Peyer's patch (tissue), 4 donors: ENCODE data around the gene ATP5F1E. TPM values are rescaled to one million over a fixed set of nuclear protein-coding genes. Genes with fewer than 3 reads are reported as not detected.

Experiments used
- DNase-seq, 3 donors: peaks; one replicate each; pipeline ENCODE4 v3.0.0-alpha.2; 2017 to 2019
- H3K27ac ChIP-seq, 4 donors: fragments of 200-600 bp; sonication (generic); one replicate each; pipeline ENCODE4 v1.5.1; 2016 to 2019
- H3K27me3 ChIP-seq, 2 donors: fragments of 200-600 bp; sonication (generic); one replicate each; pipeline ENCODE4 v1.5.1; 2019
- H3K36me3 ChIP-seq, 3 donors: fragments of 200-600 bp; sonication (generic); one replicate each; pipeline ENCODE4 v1.5.1; 2016 to 2019
- H3K4me1 ChIP-seq, 4 donors: fragments of 200-600 bp; sonication (generic); one replicate each; pipeline ENCODE4 v1.5.1; 2016 to 2019
- H3K4me3 ChIP-seq, 4 donors: fragments of 200-600 bp; sonication (generic); 1 replicate in 3 of 4; 2 replicates in 1 of 4; pipeline ENCODE4 v1.5.1; 2016 to 2019; ENCODE audit warnings: mild to moderate bottlenecking in 1 of 4
- H3K9me3 ChIP-seq, 4 donors: fragments of 200-600 bp; sonication (generic); one replicate each; pipeline ENCODE4 v1.5.1; 2016 to 2019; ENCODE audit warnings: mild to moderate bottlenecking in 1 of 4
- POLR2A ChIP-seq, 2 donors: fragments of 450-650 bp; IDR thresholded peaks; one replicate each; pipeline ENCODE4 v1.5.1; 2017; ENCODE audit warnings: antibody characterized with exemption in 2 of 2, mild to moderate bottlenecking in 2 of 2, moderate library complexity in 2 of 2
- total RNA-seq, 4 donors: library from RNA; depleted of rRNA; stranded (reverse); fragments of >200 nt; gene quantifications; one replicate each; pipeline ENCODE4 v1.1.0, GENCODE V29; 2016
- TF ChIP-seq, protein P1 (sequence below), 6 experiments: fragments of 450-650 bp in 4 of 6; fragments of 200-600 bp in 2 of 6; sonication (generic) in 1 of 6; IDR thresholded peaks; one replicate each; pipeline ENCODE4 v1.5.1; 2017 to 2019; ENCODE audit warnings: antibody characterized with exemption in 6 of 6, mild to moderate bottlenecking in 3 of 6, moderate library complexity in 1 of 6

ATP5F1E gene
- total RNA-seq, 4 donors from 2014 or later, result 20.6 to 34.0 (median 26.8) TPM

DNA sequence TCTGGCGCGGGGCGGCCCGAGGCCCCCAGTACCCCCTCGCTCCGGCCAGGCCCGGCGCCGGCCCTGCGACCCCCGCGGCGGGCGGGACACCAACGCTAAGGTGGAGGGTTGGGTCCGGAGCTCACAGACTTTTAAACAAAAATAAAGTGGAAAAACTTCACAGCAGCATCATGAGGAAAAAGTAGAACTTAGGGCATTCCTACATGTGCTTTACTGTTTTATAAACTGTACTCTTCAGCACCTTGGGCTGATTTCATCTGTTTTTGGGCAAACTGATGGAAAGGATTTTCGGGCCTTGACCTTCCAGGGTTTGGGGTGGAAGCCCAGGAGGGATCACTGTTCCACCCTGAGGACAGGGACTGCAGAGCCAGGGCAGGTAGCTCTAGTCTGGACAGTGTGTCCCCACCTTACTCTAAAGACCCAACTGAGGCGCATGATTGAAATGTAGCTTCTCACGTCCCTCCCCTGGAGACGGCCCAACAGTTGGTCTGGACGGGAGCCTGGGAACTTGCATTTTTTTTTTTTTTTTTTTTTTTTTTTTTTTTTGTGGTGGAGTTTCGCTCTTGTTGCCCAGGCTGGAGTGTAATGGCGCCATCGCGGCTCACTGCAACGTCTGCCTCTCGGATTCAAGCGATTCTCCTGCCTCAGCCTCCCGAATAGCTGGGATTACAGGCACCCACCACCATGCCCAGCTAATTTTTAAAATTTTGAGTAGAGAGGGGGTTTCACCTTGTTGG is 50.3 kb downstream of the ATP5F1E start:
- Histone ChIP-seq H3K9me3 (no peaks in the 10 kb centered on the region), H3K27ac (peak overlapping the region; percentile 80 to 94 (median 84)), H3K36me3 (peaks cover 0 to 8% (median 0%) of the 10 kb centered on the region in 3 donors), H3K4me1 (peaks cover 0 to 30% (median 4%) of the 10 kb centered on the region in 4 donors), H3K27me3 (no peaks in the 10 kb centered on the region), H3K4me3 (peak overlapping the region; percentile 64 to 97 (median 66))
- DNase-seq, result peak in 2 of 3 donors; percentile 17 to 48
- TF ChIP-seq, protein P1, sequence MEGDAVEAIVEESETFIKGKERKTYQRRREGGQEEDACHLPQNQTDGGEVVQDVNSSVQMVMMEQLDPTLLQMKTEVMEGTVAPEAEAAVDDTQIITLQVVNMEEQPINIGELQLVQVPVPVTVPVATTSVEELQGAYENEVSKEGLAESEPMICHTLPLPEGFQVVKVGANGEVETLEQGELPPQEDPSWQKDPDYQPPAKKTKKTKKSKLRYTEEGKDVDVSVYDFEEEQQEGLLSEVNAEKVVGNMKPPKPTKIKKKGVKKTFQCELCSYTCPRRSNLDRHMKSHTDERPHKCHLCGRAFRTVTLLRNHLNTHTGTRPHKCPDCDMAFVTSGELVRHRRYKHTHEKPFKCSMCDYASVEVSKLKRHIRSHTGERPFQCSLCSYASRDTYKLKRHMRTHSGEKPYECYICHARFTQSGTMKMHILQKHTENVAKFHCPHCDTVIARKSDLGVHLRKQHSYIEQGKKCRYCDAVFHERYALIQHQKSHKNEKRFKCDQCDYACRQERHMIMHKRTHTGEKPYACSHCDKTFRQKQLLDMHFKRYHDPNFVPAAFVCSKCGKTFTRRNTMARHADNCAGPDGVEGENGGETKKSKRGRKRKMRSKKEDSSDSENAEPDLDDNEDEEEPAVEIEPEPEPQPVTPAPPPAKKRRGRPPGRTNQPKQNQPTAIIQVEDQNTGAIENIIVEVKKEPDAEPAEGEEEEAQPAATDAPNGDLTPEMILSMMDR (IDR thresholded peaks at IDR 0.05), result no peak
- TF ChIP-seq POLR2A (IDR thresholded peaks at IDR 0.05), result no peak

DNA sequence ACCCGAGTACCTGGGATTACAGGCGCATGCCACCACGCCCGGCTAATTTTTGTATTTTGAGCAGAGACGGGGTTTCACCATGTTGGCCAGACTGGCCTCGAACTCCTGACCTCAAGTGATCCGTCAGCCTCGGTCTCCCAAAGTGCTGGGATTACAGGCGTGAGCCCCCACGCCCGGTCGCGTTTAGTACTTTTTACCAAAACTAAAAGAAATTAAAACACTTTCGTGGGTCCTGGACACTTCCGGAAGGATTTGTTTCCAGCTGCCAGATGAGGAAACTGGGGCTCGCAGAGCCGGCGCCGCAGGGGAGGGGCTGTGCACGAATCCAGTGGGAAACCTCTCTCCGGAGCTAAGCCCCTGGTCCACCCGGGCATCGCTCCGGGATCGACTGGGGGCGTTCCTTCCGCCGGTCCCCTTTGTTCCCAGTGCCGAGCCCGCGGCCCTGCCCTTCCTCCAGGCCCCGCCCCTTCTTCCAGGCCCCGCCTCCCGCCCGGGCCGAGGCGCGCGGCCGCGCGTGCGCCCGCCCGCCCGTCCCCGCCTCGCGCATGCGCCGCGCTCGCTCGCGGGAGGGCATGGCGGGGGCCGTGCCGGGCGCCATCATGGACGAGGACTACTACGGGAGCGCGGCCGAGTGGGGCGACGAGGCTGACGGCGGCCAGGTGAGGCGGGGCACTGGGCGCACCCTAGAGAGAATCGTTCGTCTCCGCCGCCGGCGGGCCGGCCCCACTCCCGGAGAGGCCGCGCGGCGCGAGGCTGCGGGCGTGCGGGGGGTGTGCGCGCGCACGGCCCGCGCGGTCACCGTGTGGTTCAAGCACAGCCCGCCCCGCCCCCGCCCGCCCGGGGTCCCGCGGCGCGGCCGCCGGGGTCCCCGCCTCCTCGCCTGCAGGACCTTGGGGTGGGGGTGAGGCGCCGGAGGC is 51.2 kb downstream of the ATP5F1E start, which contains the start of gene NELFCD:
Gene NELFCD, plus strand, starts transcription at position 546 of the 917 bp plus-strand sequence. Its CDS starts 54 bp downstream, at position 600.
- DNase-seq, result peak; percentile 86 to 96 (median 94)
- TF ChIP-seq, protein P1 (IDR thresholded peaks at IDR 0.05), result no peak
- TF ChIP-seq POLR2A (IDR thresholded peaks at IDR 0.05), result peak; percentile 36 to 74
- Histone ChIP-seq H3K36me3 (no peaks in the 10 kb centered on the region), H3K4me3 (peak within 1 kb of the TSS; percentile 64 to 97 (median 66)), H3K27ac (peak within 1 kb of the TSS; percentile 80 to 94 (median 84)), H3K9me3 (no peaks in the 10 kb centered on the region), H3K4me1 (peaks cover 0 to 30% (median 4%) of the 10 kb centered on the region in 4 donors), H3K27me3 (no peaks in the 10 kb centered on the region)

DNA sequence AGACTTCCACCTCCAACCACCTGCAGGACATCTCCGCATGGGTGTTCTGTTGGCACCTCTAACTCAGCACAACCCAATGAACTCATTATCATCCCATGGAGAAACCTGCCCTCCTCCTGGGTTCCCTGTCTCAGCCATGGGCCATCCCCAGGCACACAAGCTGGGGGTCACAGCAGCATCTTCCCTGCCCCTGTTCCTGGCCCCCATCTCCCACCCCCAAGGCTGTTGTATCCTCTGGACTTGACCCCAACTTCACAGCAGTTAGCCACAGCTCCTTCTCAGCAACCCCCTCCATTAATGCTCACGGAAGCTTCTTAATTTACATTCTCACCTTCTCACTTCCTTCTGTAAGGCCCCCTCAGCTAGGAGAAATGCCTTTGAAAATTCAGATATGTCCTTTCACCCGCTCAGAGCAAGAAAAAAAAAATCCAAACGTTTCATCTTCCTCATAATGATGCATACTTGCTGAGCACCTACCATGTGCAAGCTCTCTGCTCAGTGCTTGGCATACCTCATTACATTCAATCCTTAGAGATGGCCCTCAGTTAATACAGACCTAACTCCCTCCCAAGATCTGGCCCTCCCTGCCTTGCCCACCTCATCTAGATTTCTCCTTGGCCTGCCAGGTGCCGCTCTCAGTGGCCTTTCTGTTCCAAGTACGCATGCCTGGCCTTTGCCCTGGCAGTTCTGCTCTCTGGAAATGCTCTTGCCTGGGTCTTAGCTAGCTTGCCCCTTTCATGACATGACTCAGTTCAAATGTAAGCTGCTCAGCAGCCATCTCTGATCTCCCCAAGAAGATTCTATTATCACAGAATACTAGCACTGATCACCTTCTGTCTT is 53.6 kb downstream of the ATP5F1E start:
- no peaks in the 10 kb centered on the region for H3K36me3 ChIP-seq
- H3K27ac ChIP-seq, result no peak overlapping the region
- no peaks in the 10 kb centered on the region for H3K27me3 ChIP-seq
- TF ChIP-seq POLR2A (IDR thresholded peaks at IDR 0.05), result no peak
- TF ChIP-seq, protein P1 (IDR thresholded peaks at IDR 0.05), result no peak
- H3K9me3 ChIP-seq, result peaks cover 0 to 8% (median 0%) of the 10 kb centered on the region in 4 donors
- H3K4me1 ChIP-seq, result peaks cover 0 to 12% (median 4%) of the 10 kb centered on the region in 4 donors
- H3K4me3 ChIP-seq, result no peak overlapping the region
- peak in 1 of 3 donors; percentile 12 for DNase-seq

DNA sequence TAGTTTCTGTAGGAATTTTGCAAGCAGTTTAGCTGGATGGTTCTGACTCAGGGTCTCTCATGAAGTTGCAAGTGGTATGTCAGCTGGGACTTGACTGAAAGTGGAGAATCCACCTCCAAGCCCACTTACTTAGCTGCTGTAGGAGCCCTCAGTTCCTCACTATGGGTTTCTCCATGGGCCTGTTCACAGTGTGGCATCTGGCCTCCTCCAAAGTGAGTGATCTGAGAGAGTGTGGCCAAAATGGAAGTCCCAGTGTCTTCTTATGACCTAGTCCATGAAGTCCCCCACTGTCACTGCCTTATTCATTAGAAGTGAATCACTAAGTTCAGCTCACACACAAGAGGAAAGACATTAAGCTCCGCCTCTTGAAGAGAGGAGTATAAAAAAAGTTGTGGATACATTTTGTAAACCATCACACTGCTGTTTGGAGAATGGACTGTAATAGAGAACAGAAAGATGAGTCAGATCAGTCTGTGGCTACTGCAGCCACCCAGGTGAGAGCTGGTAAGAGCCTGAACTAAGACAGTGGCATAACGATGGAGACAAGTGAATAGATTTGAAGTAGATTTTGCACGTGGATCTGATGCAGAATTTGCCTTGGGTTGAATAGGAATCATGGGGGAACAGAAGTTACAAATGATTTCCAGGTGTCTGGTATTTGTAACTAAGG is 55.9 kb downstream of the ATP5F1E start:
- TF ChIP-seq, protein P1 (IDR thresholded peaks at IDR 0.05), result no peak
- no peak for TF ChIP-seq POLR2A (IDR thresholded peaks at IDR 0.05)
- no peak for DNase-seq
- Histone ChIP-seq H3K9me3 (peaks cover 0 to 8% (median 0%) of the 10 kb centered on the region in 4 donors), H3K27me3 (no peaks in the 10 kb centered on the region), H3K36me3 (no peaks in the 10 kb centered on the region), H3K4me1 (no peaks in the 10 kb centered on the region), H3K4me3 (no peak overlapping the region), H3K27ac (no peak overlapping the region)

Other genes with a start within 250 kb of the ATP5F1E start
- gene GNAS-AS1, start 181.4 kb downstream of the ATP5F1E start, total RNA-seq, result 1 to 10 TPM in 1 of 4 donors, under 1 TPM in 1, not detected in 2; 0.67 to 1.3 TPM
- gene GNAS, start 179.6 kb downstream of the ATP5F1E start, total RNA-seq, result 100 to 1,000 TPM; 382 to 889 (median 658) TPM
- gene NELFCD, start 51.1 kb downstream of the ATP5F1E start, total RNA-seq, result 10 to 100 TPM; 39.6 to 98.2 (median 65.1) TPM
- gene CTSZ, start 25.1 kb downstream of the ATP5F1E start, total RNA-seq, result 100 to 1,000 TPM in 3 of 4 donors, 10 to 100 TPM in 1; 78.4 to 310 (median 274) TPM
- gene TUBB1, start 12.9 kb downstream of the ATP5F1E start, total RNA-seq, result not detected
- gene PRELID3B, start 10.5 kb upstream of the ATP5F1E start, total RNA-seq, result 100 to 1,000 TPM in 2 of 4 donors, 10 to 100 TPM in 2; 44.6 to 148 (median 86.5) TPM
- 10 to 100 TPM in 1 of 4 donors, 1 to 10 TPM in 3; 1.7 to 11.6 (median 2.3) TPM for gene ZNF831, start 131.5 kb upstream of the ATP5F1E start, total RNA-seq